MG63 (cell line): ENCODE results near the gene MAST2. TPM values are rescaled to one million over a fixed set of nuclear protein-coding genes. Genes with fewer than 3 reads are reported as not detected.
"Not testable (repeated sequence)": the region's sequence is repeated elsewhere in the genome, so short reads cannot be mapped to it uniquely, and the experiment has no call there.

Experiments
- DNase-seq: peaks from one replicate; pipeline ENCODE4 v3.0.0-alpha.2; 2020
- H3K27me3 ChIP-seq: fragments of 250-450 bp; sonication (Bioruptor Pico); 2 replicates; pipeline ENCODE4 v1.5.1; 2020; ENCODE audit warnings: mild to moderate bottlenecking, moderate library complexity
- H3K36me3 ChIP-seq: fragments of 250-450 bp; sonication (Bioruptor Pico); 2 replicates; pipeline ENCODE4 v1.5.1; 2020; ENCODE audit warnings: mild to moderate bottlenecking, moderate library complexity
- H3K4me3 ChIP-seq: fragments of 250-450 bp; sonication (Bioruptor Pico); 2 replicates; pipeline ENCODE4 v1.5.1; 2020; ENCODE audit warnings: mild to moderate bottlenecking, moderate library complexity
- H3K9me3 ChIP-seq: fragments of 250-450 bp; sonication (Bioruptor Pico); 2 replicates; pipeline ENCODE4 v1.5.1; 2020; ENCODE audit warnings: mild to moderate bottlenecking, moderate library complexity
- total RNA-seq: library from RNA; depleted of rRNA; stranded (reverse); fragments of >200 nt; shearing (Covaris generic); gene quantifications from 2 replicates; pipeline ENCODE4 v1.2.3, GENCODE V29; 2014; ENCODE audit warnings: low replicate concordance

Gene MAST2
- total RNA-seq, 1 experiment from 2014 or later: 21.9 TPM

DNA sequence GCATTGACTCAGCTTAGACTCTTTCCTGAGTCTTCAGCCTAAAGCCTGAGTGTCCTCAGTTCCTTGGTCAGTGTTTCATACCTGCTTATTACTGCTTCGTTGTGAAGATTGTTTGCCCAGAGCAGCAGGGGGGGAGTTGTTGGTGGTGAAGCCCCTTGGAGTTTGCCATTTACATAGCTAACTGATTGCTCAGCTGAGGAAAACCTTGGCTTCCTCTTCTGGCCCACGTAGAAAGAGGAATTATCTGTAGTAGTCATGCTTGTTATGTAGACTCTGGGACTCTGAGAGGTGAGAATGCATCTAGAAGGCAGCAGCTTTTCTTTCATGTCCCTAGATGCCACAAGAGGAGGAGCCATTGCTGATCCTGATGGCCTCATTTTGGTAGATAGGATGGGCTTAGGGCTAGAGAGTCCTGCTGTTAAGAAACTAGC, 125.9 kb downstream of the MAST2 start:
- Histone ChIP-seq H3K27me3 (no peaks in the 10 kb centered on the region), H3K4me3 (no peak overlapping the region), H3K36me3 (no peaks in the 10 kb centered on the region), H3K9me3 (no peaks in the 10 kb centered on the region)
- peak; percentile 73 for DNase-seq

DNA sequence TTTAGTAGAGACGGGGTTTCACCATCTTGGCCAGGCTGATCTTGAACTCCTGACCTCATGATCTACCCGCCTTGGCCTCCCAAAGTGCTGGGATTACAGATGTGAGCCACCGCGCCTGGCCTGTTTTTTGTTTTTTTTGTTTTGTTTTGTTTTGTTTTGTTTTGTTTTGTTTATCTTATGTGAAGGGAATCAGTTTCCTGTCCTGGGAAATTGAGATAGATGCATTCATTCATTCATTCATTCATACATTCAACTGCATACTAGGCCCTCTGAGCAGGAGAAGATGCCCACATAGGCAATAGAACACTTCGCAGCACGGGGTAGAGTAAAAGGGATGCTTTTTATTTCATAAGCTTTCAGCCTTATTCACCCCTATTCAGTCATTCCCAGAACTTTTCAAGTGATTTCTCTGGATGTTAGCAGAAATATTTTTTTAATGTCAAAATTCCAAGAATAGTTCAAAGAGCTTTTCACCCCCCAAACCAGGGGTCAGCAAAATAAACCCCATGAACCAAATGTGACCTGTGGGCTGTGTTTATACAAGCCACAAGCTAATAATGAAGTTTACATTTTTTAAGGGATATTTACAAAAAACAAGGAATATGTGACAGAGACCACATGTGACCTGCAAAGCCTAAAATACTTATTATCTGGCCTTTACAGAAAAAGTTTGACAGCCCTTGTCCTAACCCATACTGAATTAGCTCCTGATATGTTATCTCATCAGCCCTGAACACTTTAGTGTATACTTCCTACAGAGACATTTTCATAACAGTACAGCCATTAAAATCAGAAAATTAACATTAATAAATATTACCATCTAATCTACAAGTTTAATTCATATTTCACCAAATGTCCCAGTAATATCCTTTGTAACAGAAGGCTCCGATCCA, 127.1 kb downstream of the MAST2 start:
- no peak overlapping the region for H3K4me3 ChIP-seq
- no peaks in the 10 kb centered on the region for H3K36me3 ChIP-seq
- H3K9me3 ChIP-seq: no peaks in the 10 kb centered on the region
- DNase-seq: no peak
- no peaks in the 10 kb centered on the region for H3K27me3 ChIP-seq

DNA sequence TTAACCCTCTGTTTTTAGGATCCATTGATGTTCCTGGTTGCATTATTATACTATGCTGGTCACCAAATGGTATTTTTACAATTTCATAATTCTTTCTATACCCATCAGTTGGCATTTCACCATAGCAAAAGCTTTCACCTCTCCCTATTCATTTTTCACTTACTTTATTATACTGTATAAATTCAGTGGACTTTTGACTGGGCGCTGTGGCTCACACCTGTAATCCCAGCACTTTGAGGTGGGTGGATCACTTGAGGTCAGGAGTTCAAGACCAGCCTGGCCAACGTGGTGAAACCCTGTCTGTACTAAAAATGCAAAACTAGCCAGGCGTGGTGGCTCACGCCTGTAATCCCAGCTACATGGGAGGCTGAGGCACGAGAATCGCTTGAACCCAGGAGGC, 128.8 kb downstream of the MAST2 start:
- H3K27me3 ChIP-seq, H3K9me3 ChIP-seq, H3K36me3 ChIP-seq, DNase-seq, H3K4me3 ChIP-seq: not testable (repeated sequence)

DNA sequence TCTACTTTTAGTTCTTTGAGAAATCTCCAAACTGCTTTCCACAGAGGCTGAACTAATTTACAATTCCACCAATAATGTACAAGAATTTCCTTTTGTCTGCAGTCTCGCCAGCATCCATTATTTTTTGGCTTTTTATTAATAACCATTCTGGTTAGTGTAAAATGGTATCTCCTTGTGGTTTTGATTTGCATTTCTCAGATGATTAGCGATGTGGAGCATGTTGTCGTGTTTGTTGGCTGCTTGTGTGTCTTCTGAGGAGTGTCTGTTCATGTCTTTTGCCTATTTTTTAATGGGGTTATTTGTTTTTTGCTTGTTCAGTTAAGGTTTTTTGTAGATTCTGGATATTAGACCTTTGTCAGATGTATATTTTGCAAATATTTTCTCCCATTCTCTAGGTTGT, 131.5 kb downstream of the MAST2 start:
- Histone ChIP-seq H3K4me3 (no peak overlapping the region), H3K9me3 (no peaks in the 10 kb centered on the region), H3K27me3 (no peaks in the 10 kb centered on the region), H3K36me3 (no peaks in the 10 kb centered on the region)
- no peak for DNase-seq

DNA sequence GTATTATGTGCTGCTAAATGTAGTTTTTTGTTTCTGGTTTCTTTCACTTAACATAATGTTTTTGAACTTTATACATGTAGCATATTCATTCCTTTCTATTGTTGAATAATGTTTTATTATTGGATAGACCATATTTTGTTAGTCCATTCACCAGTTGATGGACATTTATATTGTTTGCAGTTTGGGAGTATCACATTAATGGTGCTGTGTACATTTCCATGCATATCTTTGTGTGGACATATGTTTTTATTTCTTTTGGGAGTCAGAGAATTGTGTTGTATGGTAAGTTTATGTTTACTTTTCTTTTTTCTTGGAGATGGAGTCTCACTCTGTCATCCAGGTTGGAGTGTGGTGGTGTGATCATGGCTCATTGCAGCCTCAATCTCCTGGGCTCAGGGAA, 134.6 kb downstream of the MAST2 start:
- no peak overlapping the region for H3K4me3 ChIP-seq
- no peaks in the 10 kb centered on the region for H3K36me3 ChIP-seq

DNA sequence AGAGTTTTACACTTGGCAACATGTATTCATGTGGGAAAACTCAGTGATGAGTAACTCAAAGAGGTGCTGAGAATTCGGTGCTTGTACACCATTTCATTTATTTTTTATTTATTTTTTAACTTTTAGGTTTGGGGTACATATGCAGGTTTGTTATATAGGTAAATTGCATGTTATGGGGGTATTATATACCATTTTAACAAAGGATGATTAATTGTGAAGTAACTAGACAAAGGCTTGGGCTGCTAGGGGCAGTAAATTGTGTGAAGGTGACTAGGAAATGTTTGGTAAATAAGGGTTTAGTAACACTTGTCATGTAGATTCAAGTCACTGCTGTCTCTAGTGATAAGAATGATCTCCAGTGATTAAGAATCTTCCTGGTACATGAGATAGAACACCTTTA, 139.0 kb downstream of the MAST2 start:
- H3K9me3 ChIP-seq: no peaks in the 10 kb centered on the region
- H3K36me3 ChIP-seq: no peaks in the 10 kb centered on the region
- H3K4me3 ChIP-seq: no peak overlapping the region
- DNase-seq: no peak
- no peaks in the 10 kb centered on the region for H3K27me3 ChIP-seq

More for the DNA sequence above, 134.6 kb downstream of the MAST2 start:
- Histone ChIP-seq H3K27me3 (no peaks in the 10 kb centered on the region), H3K9me3 (no peaks in the 10 kb centered on the region)
- no peak for DNase-seq

DNA sequence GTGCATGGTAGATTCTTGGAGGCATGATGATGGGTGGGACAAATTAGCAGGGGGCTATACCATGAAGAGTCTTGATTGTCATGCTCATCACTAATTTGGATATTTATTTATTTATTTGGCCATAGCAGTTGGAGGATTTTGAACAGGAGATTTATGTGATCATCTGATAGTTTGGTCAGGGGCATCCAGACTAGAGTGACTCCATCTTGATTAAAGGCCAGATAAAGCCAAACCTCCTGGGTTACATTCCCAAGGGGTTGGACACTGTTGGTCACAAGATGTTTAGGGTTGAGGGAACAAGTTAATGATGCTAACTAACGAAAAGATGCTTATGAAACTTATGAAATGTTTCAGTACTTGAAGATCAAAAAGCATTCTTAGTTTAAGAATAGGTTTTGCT, 139.8 kb downstream of the MAST2 start:
- no peaks in the 10 kb centered on the region for H3K36me3 ChIP-seq
- H3K27me3 ChIP-seq: no peaks in the 10 kb centered on the region
- DNase-seq: no peak
- no peak overlapping the region for H3K4me3 ChIP-seq
- no peaks in the 10 kb centered on the region for H3K9me3 ChIP-seq

DNA sequence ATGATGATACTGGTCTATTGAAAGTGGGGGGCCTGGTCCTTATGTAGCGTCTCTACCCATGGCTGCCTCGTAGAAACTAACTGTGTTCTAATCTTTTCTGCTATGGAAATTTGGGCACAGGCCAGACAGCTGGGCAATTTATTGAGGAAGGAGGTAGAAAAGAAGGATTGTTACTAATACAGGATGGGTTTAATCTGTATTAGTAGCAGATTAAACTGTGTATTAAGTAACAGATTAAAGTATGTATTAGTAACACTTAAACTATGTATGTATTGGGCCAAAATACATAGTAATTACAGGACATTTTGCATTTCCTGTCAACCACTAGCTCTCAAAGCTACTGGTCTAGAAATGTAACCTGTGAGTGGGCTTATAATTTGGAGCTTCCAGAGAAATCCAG, 142.0 kb downstream of the MAST2 start:
- peak; percentile 20 for DNase-seq
- Histone ChIP-seq H3K9me3 (no peaks in the 10 kb centered on the region), H3K36me3 (no peaks in the 10 kb centered on the region), H3K27me3 (no peaks in the 10 kb centered on the region), H3K4me3 (no peak overlapping the region)

DNA sequence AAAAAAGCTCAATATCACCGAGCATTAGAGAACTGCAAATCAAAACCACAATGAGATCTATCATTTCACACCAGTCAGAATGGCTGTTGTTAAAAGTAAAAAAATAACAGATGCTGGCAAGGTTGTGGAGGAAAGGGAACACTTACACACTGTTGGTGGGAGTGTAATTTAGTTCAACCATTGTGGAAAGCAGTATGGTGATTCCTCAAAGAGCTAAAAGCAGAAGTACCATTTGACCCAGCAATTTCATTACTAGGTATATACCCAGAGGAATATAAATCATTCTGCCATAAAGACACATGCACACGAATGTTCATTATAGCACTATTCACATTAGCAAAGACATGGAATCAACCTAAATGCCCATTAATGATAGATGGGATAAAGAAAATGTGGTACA, 146.1 kb downstream of the MAST2 start:
- not testable (repeated sequence) for H3K36me3 ChIP-seq, DNase-seq, H3K27me3 ChIP-seq, H3K9me3 ChIP-seq, H3K4me3 ChIP-seq

DNA sequence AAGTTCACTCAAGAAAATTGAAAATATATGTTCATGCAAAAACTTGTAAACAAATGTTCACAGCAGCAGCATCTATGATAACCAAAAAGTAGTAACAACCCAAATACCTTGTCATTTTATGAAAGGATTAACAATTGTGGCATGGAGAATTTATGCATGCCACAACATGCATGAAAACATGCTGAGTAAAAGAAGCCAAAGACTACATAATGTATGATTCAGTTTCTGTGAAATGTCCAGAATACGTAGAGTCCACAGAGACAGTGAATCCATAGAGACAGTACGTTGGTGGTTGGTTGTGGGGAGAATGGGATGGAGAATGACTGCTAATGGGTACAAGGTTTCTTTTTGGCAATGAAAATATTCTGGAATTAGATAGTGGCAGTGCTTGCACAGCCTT, 148.7 kb downstream of the MAST2 start:
- no peak for DNase-seq
- H3K9me3 ChIP-seq: no peaks in the 10 kb centered on the region
- H3K36me3 ChIP-seq: no peaks in the 10 kb centered on the region
- no peak overlapping the region for H3K4me3 ChIP-seq
- H3K27me3 ChIP-seq: no peaks in the 10 kb centered on the region

DNA sequence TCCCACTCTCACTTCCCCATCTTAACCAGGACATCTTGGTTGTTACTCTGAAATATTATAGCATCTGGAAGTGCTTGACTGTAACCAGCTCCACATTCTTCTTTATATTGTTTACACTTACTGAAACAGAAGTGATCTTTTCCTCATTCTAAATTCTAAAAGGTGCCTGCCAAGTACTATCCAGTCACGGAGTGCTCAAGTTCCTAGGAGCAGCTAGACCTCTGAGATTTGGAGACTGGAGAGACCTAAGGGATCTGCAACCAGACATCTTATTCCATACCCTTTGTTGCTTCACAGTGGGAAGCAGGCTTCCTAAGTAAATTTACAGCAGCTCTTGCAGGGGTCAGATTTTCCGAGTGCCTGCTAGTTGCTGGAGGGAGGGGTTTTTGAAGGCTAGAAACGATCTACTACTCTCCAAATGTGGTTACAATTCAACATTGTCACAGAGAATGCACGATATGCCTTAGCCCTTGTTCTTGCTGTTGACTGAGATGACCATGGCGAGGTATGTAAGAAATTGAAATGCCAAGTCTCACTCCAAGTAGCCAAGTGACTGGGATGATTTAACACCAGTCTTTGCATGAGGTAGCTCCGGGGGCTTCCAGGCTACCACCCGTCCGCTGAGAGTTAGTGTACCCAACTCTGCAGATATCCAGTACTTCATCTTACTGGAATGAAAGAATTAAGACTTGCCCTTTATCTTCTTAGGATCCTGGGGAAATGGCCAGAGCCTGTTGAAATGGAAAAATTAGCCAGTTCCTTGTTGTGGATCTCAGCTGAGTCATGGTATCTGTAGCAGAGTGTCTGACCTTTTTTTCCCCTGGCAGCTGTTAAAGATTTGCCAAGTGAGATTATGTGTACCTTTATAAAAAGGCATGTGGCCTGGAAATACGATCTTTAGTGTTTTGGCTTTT, 150.8 kb downstream of the MAST2 start:
- no peaks in the 10 kb centered on the region for H3K36me3 ChIP-seq
- no peaks in the 10 kb centered on the region for H3K27me3 ChIP-seq
- H3K9me3 ChIP-seq: no peaks in the 10 kb centered on the region
- peak; percentile 32 for DNase-seq
- H3K4me3 ChIP-seq: no peak overlapping the region

DNA sequence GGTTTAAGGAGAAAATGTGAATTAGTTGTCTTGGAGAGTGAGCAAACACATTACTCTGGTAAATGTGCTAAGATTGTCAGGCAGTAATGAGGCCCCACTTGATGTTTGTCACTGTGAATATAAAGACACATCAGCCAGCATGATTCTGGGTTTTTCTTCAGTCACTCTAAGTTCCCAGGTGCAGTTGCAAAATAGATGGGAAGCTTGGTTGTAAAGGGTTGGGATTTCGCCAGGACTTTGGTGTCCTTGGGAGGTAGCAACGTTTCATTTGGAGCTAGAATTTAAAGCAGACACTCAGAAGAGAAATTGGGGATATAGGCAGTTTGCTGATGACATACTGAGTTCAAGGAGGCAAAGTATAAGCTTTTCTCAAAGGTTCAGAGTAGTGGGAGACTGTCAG, 154.3 kb downstream of the MAST2 start:
- H3K36me3 ChIP-seq: peaks cover 8% of the 10 kb centered on the region; the same call in 1 of the 2 replicates
- 0 out of 2 replicates have a peak, but pooled peaks cover 1% of the 10 kb centered on the region for H3K9me3 ChIP-seq
- no peak overlapping the region for H3K4me3 ChIP-seq
- no peaks in the 10 kb centered on the region for H3K27me3 ChIP-seq
- DNase-seq: no peak

DNA sequence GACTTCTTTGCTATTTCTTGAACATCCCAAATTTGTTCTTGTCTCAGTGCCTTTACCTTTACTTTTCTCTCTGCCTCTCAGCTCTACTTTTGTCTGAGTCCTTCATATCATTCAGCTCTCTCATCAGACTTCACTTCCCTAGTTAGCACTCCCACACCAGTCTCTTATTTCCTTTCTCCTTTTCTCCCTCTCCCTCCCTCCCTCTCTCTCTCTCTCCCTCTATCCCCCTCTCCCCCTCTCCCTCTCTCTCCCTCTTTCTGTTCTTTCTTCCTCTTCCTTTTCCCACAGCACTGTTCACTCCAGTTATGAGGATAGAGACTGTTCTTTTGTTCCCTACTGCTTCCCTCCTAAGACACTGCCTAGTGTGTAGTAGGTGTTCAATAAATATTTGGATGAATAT, 154.9 kb downstream of the MAST2 start:
- H3K4me3 ChIP-seq: no peak overlapping the region
- peaks cover 8% of the 10 kb centered on the region; the same call in 1 of the 2 replicates for H3K36me3 ChIP-seq
- no peaks in the 10 kb centered on the region for H3K27me3 ChIP-seq
- DNase-seq: no peak
- H3K9me3 ChIP-seq: 0 out of 2 replicates have a peak, but pooled peaks cover 2% of the 10 kb centered on the region

DNA sequence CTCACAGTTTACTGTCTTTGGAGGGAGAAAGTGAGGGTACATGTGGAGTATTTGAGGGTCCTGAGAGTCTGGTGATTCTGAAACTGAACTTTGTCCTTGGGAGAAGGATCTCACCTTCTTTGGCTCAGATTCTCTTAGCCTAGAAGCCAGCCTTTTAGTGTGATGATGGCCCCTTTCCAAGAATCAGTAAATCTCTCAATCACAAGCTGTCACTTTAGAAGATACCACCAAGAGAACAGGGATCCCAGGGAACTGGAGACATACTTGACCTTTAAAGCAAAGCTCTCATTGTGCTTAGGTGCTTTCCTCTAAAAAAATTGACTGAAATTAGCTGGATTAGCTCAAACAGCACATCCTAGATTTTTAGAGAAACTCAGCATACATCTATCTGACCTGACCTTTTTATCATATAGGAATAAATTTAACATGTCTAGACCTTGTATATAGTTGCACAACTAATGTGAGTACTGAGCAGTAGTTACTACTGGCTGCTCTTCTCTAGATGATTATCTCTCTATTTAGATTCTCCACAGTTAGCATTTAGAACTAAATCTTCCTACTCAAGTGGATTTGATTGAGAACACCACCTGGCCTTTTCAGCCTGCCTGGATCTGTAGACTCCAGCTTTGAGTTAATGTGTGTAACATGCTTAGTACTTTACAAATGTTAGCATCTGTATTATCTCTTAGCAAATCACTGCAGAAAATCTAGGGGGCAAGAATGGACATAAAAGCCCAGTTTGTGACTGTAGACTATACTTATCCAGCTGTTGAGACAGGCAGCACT, 157.7 kb downstream of the MAST2 start:
- Histone ChIP-seq H3K36me3 (peaks cover 8% of the 10 kb centered on the region; the same call in 1 of the 2 replicates), H3K4me3 (no peak overlapping the region), H3K27me3 (no peaks in the 10 kb centered on the region), H3K9me3 (peaks cover 2% of the 10 kb centered on the region; the same call in 1 of the 2 replicates)
- no peak for DNase-seq

DNA sequence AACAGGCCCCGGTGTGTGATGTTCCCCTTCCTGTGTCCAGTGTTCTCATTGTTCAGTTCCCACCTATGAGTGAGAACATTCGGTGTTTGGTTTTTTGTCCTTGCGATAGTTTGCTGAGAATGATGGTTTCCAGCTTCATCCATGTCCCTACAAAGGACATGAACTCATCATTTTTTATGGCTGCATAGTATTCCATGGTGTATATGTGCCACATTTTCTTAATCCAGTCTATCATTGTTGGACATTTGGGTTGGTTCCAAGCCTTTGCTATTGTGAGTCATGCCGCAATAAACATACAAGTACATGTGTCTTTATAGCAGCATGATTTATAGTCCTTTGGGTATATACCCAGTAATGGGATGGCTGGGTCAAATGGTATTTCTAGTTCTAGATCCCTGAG, 158.5 kb downstream of the MAST2 start:
- not testable (repeated sequence) for H3K4me3 ChIP-seq, DNase-seq, H3K27me3 ChIP-seq

DNA sequence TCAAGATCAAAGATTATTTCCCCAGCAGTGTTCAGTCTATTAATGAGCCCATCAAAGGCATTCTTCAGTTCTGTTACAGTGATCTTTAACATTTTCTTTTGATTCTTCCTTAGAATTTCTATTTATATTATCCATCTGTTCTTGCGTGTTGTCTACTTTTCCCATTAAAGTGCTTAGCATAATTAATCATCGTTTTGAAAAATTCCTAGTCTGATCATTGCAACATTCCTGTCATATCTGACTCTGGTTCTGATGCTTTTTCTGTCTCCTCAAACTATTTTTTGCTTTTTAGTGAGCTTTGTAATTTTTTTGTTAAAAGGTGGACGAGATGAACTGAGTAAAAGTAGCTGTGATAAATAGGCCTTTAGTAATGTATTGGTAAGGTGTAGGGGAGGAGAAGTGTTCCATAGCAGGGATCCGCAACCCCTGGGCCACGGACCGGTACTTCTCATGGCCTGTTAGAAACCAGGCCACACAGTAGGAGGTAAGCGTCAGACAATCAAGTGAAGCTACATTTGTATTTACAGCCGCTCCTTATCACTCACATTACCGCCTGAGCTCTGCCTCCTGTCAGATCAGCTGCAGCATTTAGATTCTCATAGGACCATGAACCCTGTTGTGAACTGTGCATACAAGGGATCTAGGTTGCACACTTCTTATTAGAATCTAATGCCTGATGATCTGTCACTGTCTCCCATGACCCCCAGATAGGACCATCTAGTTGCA, 165.7 kb downstream of the MAST2 start:
- DNase-seq: no peak
- Histone ChIP-seq H3K9me3 (no peaks in the 10 kb centered on the region; the same call in 1 of the 2 replicates), H3K27me3 (no peaks in the 10 kb centered on the region), H3K36me3 (no peaks in the 10 kb centered on the region; the same call in 1 of the 2 replicates), H3K4me3 (no peak overlapping the region)

More for the DNA sequence above, 158.5 kb downstream of the MAST2 start:
- H3K36me3 ChIP-seq, H3K9me3 ChIP-seq: not testable (repeated sequence)
